Hepatocyte (in vitro differentiated cells): ENCODE data around the gene NR1D1.

Experiments used
- EZH2 ChIP-seq: fragments of 200-600 bp; sonication (generic); IDR thresholded peaks from 2 replicates; pipeline ENCODE4 v1.6.1; 2016; ENCODE audit warnings: antibody characterized with exemption, mild to moderate bottlenecking, borderline replicate concordance
- TF ChIP-seq, protein P1 (sequence below): fragments of 200-600 bp; sonication (generic); IDR thresholded peaks from 2 replicates; pipeline ENCODE4 v1.5.1; 2016; ENCODE audit warnings: antibody characterized with exemption, mild to moderate bottlenecking; ENCODE audit not compliant: poor library complexity

- TF ChIP-seq, protein P1, sequence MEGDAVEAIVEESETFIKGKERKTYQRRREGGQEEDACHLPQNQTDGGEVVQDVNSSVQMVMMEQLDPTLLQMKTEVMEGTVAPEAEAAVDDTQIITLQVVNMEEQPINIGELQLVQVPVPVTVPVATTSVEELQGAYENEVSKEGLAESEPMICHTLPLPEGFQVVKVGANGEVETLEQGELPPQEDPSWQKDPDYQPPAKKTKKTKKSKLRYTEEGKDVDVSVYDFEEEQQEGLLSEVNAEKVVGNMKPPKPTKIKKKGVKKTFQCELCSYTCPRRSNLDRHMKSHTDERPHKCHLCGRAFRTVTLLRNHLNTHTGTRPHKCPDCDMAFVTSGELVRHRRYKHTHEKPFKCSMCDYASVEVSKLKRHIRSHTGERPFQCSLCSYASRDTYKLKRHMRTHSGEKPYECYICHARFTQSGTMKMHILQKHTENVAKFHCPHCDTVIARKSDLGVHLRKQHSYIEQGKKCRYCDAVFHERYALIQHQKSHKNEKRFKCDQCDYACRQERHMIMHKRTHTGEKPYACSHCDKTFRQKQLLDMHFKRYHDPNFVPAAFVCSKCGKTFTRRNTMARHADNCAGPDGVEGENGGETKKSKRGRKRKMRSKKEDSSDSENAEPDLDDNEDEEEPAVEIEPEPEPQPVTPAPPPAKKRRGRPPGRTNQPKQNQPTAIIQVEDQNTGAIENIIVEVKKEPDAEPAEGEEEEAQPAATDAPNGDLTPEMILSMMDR = no peak
- TF ChIP-seq EZH2 = no peak
Measured at GRCh38 chr17:40084477-40084876, 15.9 kb downstream of the NR1D1 start.
